ENCODE results near the gene KLC1. TPM values are rescaled to one million over a fixed set of nuclear protein-coding genes. Genes with fewer than 3 reads are reported as not detected.

KLC1 gene
- total and polyA plus RNA-seq, 2 donors (not counting 1 experiment from before 2014, with no cell fraction given): 102 to 243 TPM

DNA sequence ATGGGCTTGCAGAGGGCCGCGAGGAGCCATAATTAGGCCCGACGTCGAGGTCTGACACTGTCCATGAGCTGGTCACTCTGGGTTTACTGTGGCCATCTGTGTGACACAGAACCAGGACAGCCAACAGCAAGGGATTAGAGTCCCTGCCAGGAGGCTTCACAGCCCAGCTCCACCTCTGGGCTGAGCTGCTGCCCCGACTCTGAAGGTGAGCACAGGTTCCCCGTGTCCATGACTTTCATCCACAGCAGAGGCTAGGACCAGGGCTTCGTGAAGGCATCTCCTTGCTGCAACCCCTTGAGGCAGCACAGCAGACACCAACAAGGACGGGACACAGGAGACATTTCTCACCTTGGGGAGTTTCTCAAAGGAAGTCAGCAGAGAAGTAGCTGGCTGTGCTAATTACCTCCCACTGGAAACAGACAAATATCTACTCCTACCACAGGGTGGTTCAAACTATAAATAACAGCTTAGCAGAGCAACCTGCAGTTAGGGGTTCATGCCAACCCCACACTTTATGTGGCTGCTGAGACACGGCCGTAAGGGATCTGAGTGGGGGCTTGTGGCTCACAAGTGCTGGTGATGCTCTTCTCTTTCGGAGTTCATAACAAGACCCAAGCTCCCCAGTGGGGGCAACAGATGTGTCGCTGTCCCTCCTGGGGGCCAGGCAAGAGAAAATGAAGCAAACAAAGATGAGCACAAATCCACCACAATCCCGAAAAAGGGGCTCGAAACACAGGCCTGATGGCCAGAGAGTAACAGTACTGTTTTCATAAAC lies 115.8 kb downstream of the KLC1 start:
- intact Hi-C loops (cut with micrococcal nuclease): no loop called here
- no peaks in the 10 kb centered on the region for H3K79me2 ChIP-seq (ENCODE audit: control insufficient read depth, insufficient read depth, low read length)
- Mint-ChIP-seq H3K9me3 (ENCODE audit: insufficient read depth) (no peaks in the 10 kb centered on the region), H3K27me3 (no peaks in the 10 kb centered on the region), H3K4me1 (no peaks in the 10 kb centered on the region), H3K27ac (no peak overlapping the region), H3K4me3 (no peak overlapping the region)
- no peak overlapping the region for H3K4me2 ChIP-seq (replicated peaks; ENCODE audit: low read depth, low read length, poor library complexity, severe bottlenecking)
- H3K36me3 ChIP-seq (replicated peaks in 1 of 2; ENCODE audit: control extremely low read depth in 1 of 2, control insufficient read depth in 1 of 2, extremely low read depth in 1 of 2, insufficient read depth in 2 of 2, low read length in 1 of 2): peaks cover 0 to 15% of the 10 kb centered on the region in 2 experiments
- H3K27ac ChIP-seq (ENCODE audit: low read length in 2 of 2): no peak overlapping the region
- no peaks in the 10 kb centered on the region for H3K4me1 ChIP-seq (ENCODE audit: control insufficient read depth in 2 of 2, insufficient read depth in 2 of 2, low read length in 2 of 2)
- no peaks in the 10 kb centered on the region for H3K9me3 ChIP-seq (ENCODE audit: control extremely low read depth in 1 of 3, control insufficient read depth in 2 of 3, insufficient read depth in 1 of 3, low read length in 2 of 3)
- no peak overlapping the region for H3K9ac ChIP-seq (ENCODE audit: low read length)
- ATAC-seq (ENCODE audit: low read depth) (no peak), DNase-seq (no peak)
- no peak overlapping the region for H2AFZ ChIP-seq (ENCODE audit: insufficient read depth, low read depth, low read length, poor library complexity, severe bottlenecking)
- ChIA-PET POLR2A (no interaction called here), CTCF (no interaction called here)
- H4K20me1 ChIP-seq (ENCODE audit: control insufficient read depth, insufficient read depth, low read length, poor library complexity, severe bottlenecking): no peaks in the 10 kb centered on the region
- WGBS (ENCODE audit: insufficient coverage): 89% methylated on average over 12 of the region's 15 CpGs
- H3K4me3 ChIP-seq (ENCODE audit: control extremely low read depth in 1 of 5, extremely low read depth in 1 of 5, insufficient read depth in 1 of 5, low read depth in 2 of 5, low read length in 4 of 5): no peak overlapping the region
- no peak for TF ChIP-seq EZH2 (IDR thresholded peaks at IDR 0.05; ENCODE audit: borderline replicate concordance, insufficient read depth, low read depth, low read length, poor library complexity, severe bottlenecking)
- TF ChIP-seq, protein P1, sequence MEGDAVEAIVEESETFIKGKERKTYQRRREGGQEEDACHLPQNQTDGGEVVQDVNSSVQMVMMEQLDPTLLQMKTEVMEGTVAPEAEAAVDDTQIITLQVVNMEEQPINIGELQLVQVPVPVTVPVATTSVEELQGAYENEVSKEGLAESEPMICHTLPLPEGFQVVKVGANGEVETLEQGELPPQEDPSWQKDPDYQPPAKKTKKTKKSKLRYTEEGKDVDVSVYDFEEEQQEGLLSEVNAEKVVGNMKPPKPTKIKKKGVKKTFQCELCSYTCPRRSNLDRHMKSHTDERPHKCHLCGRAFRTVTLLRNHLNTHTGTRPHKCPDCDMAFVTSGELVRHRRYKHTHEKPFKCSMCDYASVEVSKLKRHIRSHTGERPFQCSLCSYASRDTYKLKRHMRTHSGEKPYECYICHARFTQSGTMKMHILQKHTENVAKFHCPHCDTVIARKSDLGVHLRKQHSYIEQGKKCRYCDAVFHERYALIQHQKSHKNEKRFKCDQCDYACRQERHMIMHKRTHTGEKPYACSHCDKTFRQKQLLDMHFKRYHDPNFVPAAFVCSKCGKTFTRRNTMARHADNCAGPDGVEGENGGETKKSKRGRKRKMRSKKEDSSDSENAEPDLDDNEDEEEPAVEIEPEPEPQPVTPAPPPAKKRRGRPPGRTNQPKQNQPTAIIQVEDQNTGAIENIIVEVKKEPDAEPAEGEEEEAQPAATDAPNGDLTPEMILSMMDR (IDR thresholded peaks at IDR 0.05): no peak
- H3K27me3 ChIP-seq (replicated peaks in 1 of 4; ENCODE audit: control extremely low read depth in 1 of 4, control insufficient read depth in 3 of 4, insufficient read depth in 4 of 4, low read length in 3 of 4): no peaks in the 10 kb centered on the region

DNA sequence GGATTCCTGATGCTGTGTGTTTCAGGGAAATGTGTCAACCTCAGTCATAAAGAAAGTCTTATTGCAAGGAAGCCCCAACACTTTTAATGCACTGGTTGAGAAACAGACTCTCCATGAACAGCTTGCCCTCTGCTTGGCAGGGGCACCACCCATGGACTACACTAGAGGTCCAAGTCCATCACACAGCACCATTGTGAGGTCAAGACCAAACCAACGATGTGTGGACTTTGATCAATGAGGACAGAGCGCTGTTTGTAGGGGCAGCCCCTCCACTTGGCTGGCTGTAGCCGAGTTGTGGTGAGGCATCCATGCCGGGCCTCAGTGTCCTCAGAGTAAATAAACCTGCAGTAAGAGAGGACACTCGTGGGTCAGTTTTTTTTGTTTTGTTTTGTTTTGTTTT lies 116.4 kb downstream of the KLC1 start:
- Histone ChIP-seq H3K4me3 (ENCODE audit: control extremely low read depth in 1 of 5, extremely low read depth in 1 of 5, insufficient read depth in 1 of 5, low read depth in 2 of 5, low read length in 4 of 5) (no peak overlapping the region), H3K36me3 (replicated peaks in 1 of 2; ENCODE audit: control extremely low read depth in 1 of 2, control insufficient read depth in 1 of 2, extremely low read depth in 1 of 2, insufficient read depth in 2 of 2, low read length in 1 of 2) (peaks cover 0 to 15% of the 10 kb centered on the region in 2 experiments), H4K20me1 (ENCODE audit: control insufficient read depth, insufficient read depth, low read length, poor library complexity, severe bottlenecking) (no peaks in the 10 kb centered on the region), H3K27me3 (replicated peaks in 1 of 4; ENCODE audit: control extremely low read depth in 1 of 4, control insufficient read depth in 3 of 4, insufficient read depth in 4 of 4, low read length in 3 of 4) (no peaks in the 10 kb centered on the region), H3K27ac (ENCODE audit: low read length in 2 of 2) (no peak overlapping the region), H3K79me2 (ENCODE audit: control insufficient read depth, insufficient read depth, low read length) (no peaks in the 10 kb centered on the region), H3K9me3 (ENCODE audit: control extremely low read depth in 1 of 3, control insufficient read depth in 2 of 3, insufficient read depth in 1 of 3, low read length in 2 of 3) (no peaks in the 10 kb centered on the region), H3K4me1 (ENCODE audit: control insufficient read depth in 2 of 2, insufficient read depth in 2 of 2, low read length in 2 of 2) (no peaks in the 10 kb centered on the region), H3K4me2 (replicated peaks; ENCODE audit: low read depth, low read length, poor library complexity, severe bottlenecking) (no peak overlapping the region), H2AFZ (ENCODE audit: insufficient read depth, low read depth, low read length, poor library complexity, severe bottlenecking) (no peak overlapping the region), H3K9ac (ENCODE audit: low read length) (no peak overlapping the region)
- ChIA-PET POLR2A (no interaction called here), CTCF (no interaction called here)
- DNase-seq: no peak
- no peak overlapping the region for H3K27ac Mint-ChIP-seq
- no peaks in the 10 kb centered on the region for H3K9me3 Mint-ChIP-seq (ENCODE audit: insufficient read depth)
- intact Hi-C loops (cut with micrococcal nuclease): no loop called here
- H3K4me1 Mint-ChIP-seq: no peaks in the 10 kb centered on the region
- no peak overlapping the region for H3K4me3 Mint-ChIP-seq
- 96% methylated on average over 5 of the region's 5 CpGs for WGBS (ENCODE audit: insufficient coverage)
- no peak for ATAC-seq (ENCODE audit: low read depth)
- H3K27me3 Mint-ChIP-seq: no peaks in the 10 kb centered on the region
- TF ChIP-seq, protein P1 (IDR thresholded peaks at IDR 0.05): no peak
- TF ChIP-seq EZH2 (IDR thresholded peaks at IDR 0.05; ENCODE audit: borderline replicate concordance, insufficient read depth, low read depth, low read length, poor library complexity, severe bottlenecking): no peak

Measured in B cell (primary cell).